Liver (tissue), 3 donors: Measurements from ENCODE around the gene FAM131B.

Experiments used
- EGR1 ChIP-seq, 2 donors: IDR thresholded peaks; 2 replicates each; pipeline ENCODE4 v1.6.1; 2016 to 2018; ENCODE audit warnings: antibody characterized with exemption in 2 of 2, low read depth in 2 of 2
- GABPA ChIP-seq, 2 donors: IDR thresholded peaks in 1 of 2; conservative IDR thresholded peaks in 1 of 2; 2 replicates each; pipeline ENCODE4 v1.6.1; 2016; ENCODE audit warnings: antibody characterized with exemption in 2 of 2, mild to moderate bottlenecking in 1 of 2, moderate library complexity in 1 of 2
- JUND ChIP-seq, 2 donors: IDR thresholded peaks; 2 replicates each; pipeline ENCODE4 v1.6.1; 2016; ENCODE audit warnings: antibody characterized with exemption in 2 of 2
- NR2F2 ChIP-seq: IDR thresholded peaks from 2 replicates; pipeline ENCODE4 v1.6.1; 2016; ENCODE audit warnings: antibody characterized with exemption
- RAD21 ChIP-seq, 2 donors: IDR thresholded peaks; 2 replicates each; pipeline ENCODE4 v1.6.1; 2016; ENCODE audit warnings: antibody characterized with exemption in 2 of 2, mild to moderate bottlenecking in 2 of 2
- RXRA ChIP-seq, 2 donors: IDR thresholded peaks; 2 replicates each; pipeline ENCODE4 v1.6.1; 2017 to 2018; ENCODE audit warnings: antibody characterized with exemption in 2 of 2, mild to moderate bottlenecking in 1 of 2
- SP1 ChIP-seq: IDR thresholded peaks from 2 replicates; pipeline ENCODE4 v1.6.1; 2018; ENCODE audit warnings: antibody characterized with exemption, mild to moderate bottlenecking
- TAF1 ChIP-seq: conservative IDR thresholded peaks from 2 replicates; pipeline ENCODE4 v1.6.1; 2016; ENCODE audit warnings: antibody characterized with exemption, mild to moderate bottlenecking
- YY1 ChIP-seq: IDR thresholded peaks from 2 replicates; pipeline ENCODE4 v1.6.1; 2016; ENCODE audit warnings: antibody characterized with exemption, mild to moderate bottlenecking
- TF ChIP-seq, protein P1 (sequence below): fragments of 150-350 bp; IDR thresholded peaks from 2 replicates; pipeline ENCODE4 v1.5.1; 2017; ENCODE audit warnings: improper control_type of control experiment, low read depth, low read length; ENCODE audit not compliant: missing input control
- TF ChIP-seq, protein P2 (sequence below): IDR thresholded peaks from 2 replicates; pipeline ENCODE4 v1.6.1; 2016; ENCODE audit warnings: antibody characterized with exemption, mild to moderate bottlenecking
- TF ChIP-seq, protein P3 (sequence below): IDR thresholded peaks from 2 replicates; pipeline ENCODE4 v1.6.1; 2016; ENCODE audit warnings: antibody characterized with exemption
- TF ChIP-seq, protein P4 (sequence below): IDR thresholded peaks from 2 replicates; pipeline ENCODE4 v1.6.1; 2016; ENCODE audit warnings: antibody characterized with exemption
- TF ChIP-seq, protein P5 (sequence below): IDR thresholded peaks from 2 replicates; pipeline ENCODE4 v1.6.1; 2016; ENCODE audit warnings: antibody characterized with exemption
- donor health status: healthy.
- donor health status: healthy.

DNA sequence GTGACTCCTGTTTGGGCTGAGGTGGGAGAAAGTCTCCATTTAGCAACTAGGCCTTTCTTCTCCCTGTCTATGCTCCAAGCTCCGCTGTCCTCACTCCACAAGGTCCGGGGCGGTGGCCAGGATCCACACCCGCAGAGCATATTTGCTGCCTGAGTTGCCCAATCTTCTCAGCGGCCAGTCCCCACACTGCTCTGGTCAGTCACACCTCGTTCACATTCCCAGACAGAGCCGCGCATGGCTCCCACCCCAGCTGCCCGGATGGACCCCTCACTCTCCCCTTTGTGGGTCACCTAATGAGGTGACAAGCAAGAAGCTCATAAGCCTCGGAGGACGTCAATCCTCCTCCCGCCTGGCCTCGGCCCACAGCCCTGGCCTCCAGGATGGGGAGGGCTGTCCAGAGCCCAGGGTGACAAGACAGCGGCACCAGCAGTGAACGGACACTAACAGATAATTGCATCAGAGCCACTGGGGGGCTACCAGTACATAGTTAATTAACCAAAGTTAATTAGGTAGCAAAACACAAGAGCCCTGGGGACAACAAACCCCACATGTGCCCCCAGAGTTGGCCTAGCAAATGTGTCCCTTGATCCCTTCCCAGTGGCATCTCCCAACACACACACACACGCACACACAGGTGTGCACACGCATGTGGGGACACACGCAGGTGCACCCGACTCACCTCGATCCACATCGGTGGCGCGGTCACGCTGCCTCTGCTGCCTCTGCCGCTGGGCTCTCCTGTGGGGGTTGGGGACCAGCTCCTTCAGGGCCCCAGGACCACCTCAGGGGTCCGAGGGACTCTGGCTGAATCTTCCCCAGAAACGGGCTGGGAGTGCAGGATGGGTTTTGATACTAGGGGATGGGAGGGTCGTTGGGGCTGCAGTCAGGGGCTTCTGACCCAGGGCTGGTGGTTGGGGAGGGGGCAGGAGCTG lies 34.4 kb upstream of the FAM131B start:
- no peak for TF ChIP-seq JUND (IDR thresholded peaks at IDR 0.05)
- TF ChIP-seq, protein P1, sequence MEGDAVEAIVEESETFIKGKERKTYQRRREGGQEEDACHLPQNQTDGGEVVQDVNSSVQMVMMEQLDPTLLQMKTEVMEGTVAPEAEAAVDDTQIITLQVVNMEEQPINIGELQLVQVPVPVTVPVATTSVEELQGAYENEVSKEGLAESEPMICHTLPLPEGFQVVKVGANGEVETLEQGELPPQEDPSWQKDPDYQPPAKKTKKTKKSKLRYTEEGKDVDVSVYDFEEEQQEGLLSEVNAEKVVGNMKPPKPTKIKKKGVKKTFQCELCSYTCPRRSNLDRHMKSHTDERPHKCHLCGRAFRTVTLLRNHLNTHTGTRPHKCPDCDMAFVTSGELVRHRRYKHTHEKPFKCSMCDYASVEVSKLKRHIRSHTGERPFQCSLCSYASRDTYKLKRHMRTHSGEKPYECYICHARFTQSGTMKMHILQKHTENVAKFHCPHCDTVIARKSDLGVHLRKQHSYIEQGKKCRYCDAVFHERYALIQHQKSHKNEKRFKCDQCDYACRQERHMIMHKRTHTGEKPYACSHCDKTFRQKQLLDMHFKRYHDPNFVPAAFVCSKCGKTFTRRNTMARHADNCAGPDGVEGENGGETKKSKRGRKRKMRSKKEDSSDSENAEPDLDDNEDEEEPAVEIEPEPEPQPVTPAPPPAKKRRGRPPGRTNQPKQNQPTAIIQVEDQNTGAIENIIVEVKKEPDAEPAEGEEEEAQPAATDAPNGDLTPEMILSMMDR, result no peak
- TF ChIP-seq YY1, result no peak
- peak; percentile 65 to 83 for TF ChIP-seq RXRA (IDR thresholded peaks at IDR 0.05)
- TF ChIP-seq EGR1 (IDR thresholded peaks at IDR 0.05; ENCODE audit: low read depth in 2 of 2), result no peak
- TF ChIP-seq, protein P2, sequence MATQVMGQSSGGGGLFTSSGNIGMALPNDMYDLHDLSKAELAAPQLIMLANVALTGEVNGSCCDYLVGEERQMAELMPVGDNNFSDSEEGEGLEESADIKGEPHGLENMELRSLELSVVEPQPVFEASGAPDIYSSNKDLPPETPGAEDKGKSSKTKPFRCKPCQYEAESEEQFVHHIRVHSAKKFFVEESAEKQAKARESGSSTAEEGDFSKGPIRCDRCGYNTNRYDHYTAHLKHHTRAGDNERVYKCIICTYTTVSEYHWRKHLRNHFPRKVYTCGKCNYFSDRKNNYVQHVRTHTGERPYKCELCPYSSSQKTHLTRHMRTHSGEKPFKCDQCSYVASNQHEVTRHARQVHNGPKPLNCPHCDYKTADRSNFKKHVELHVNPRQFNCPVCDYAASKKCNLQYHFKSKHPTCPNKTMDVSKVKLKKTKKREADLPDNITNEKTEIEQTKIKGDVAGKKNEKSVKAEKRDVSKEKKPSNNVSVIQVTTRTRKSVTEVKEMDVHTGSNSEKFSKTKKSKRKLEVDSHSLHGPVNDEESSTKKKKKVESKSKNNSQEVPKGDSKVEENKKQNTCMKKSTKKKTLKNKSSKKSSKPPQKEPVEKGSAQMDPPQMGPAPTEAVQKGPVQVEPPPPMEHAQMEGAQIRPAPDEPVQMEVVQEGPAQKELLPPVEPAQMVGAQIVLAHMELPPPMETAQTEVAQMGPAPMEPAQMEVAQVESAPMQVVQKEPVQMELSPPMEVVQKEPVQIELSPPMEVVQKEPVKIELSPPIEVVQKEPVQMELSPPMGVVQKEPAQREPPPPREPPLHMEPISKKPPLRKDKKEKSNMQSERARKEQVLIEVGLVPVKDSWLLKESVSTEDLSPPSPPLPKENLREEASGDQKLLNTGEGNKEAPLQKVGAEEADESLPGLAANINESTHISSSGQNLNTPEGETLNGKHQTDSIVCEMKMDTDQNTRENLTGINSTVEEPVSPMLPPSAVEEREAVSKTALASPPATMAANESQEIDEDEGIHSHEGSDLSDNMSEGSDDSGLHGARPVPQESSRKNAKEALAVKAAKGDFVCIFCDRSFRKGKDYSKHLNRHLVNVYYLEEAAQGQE, result no peak
- TF ChIP-seq GABPA (IDR thresholded peaks at IDR 0.05 in 1 of 2, conservative IDR thresholded peaks at IDR 0.05 in 1 of 2), result no peak
- TF ChIP-seq, protein P3, sequence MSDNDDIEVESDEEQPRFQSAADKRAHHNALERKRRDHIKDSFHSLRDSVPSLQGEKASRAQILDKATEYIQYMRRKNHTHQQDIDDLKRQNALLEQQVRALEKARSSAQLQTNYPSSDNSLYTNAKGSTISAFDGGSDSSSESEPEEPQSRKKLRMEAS, result no peak
- TF ChIP-seq, protein P4, sequence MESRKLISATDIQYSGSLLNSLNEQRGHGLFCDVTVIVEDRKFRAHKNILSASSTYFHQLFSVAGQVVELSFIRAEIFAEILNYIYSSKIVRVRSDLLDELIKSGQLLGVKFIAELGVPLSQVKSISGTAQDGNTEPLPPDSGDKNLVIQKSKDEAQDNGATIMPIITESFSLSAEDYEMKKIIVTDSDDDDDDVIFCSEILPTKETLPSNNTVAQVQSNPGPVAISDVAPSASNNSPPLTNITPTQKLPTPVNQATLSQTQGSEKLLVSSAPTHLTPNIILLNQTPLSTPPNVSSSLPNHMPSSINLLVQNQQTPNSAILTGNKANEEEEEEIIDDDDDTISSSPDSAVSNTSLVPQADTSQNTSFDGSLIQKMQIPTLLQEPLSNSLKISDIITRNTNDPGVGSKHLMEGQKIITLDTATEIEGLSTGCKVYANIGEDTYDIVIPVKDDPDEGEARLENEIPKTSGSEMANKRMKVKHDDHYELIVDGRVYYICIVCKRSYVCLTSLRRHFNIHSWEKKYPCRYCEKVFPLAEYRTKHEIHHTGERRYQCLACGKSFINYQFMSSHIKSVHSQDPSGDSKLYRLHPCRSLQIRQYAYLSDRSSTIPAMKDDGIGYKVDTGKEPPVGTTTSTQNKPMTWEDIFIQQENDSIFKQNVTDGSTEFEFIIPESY, result no peak
- no peak for TF ChIP-seq TAF1
- TF ChIP-seq NR2F2, result no peak
- TF ChIP-seq RAD21 (IDR thresholded peaks at IDR 0.05), result no peak
- peak; percentile 30 for TF ChIP-seq SP1
- TF ChIP-seq, protein P5, sequence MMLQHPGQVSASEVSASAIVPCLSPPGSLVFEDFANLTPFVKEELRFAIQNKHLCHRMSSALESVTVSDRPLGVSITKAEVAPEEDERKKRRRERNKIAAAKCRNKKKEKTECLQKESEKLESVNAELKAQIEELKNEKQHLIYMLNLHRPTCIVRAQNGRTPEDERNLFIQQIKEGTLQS, result no peak
